SW 1271 (cell line): ENCODE data around the gene ANKRD13B.
"Not testable (repeated sequence)": the region's sequence is repeated elsewhere in the genome, so short reads cannot be mapped to it uniquely, and the experiment has no call there.

Source experiments
- DNase-seq, 2 experiments: peaks; one replicate each; lab custom pipeline; 2025; lab: John Stamatoyannopoulos, UW

ANKRD13B gene

GRCh38 chr17:29592850-29593551 lies at the start of gene ANKRD13B:
Gene ANKRD13B (plus strand): TSS chr17:29593132. CDS start chr17:29593622, 490 bp downstream.
- DNase-seq, result peak in 1 of 2 experiments; percentile 31

DNA sequence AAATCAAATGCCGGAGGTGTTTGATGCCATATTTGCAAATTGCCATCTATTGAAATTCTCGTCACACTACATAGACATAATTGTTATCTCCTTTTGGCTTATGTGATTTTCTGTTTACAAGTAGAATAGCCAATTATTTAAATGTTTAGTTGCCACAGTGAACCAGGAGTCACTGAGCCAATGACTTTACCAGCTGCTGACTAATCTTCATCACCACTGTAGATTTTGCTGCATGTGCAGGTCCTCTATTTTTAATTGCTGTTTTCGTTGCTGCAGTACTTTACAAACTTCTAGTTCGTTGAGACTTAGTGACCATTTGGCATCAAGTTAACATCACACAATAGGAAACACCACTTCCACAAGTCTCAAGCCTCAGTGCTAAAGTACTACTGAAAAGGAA lies 48.9 kb upstream of the ANKRD13B start:
- no peak for DNase-seq

DNA sequence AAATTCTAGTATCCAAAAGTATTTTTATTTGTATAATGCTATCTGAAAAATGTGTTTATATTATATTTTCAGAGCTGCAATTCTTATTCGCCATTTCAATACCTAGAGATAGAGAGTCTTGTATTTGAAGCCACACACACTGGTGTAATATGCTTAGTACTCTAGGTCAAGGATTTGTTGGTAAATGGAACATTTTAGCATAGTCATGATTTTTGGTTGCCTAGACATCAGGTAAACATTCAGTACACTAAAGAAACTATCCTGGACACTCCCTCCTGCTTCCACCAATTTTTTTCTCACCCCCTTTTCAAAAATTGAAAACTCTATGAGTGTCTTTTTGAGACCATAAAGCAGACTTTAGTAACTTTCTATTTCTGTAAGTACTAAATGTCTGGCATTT lies 46.8 kb upstream of the ANKRD13B start:
- DNase-seq, result no peak

GRCh38 chr17:29546830-29547229 lies 46.1 kb upstream of the ANKRD13B start:
- no peak for DNase-seq

DNA sequence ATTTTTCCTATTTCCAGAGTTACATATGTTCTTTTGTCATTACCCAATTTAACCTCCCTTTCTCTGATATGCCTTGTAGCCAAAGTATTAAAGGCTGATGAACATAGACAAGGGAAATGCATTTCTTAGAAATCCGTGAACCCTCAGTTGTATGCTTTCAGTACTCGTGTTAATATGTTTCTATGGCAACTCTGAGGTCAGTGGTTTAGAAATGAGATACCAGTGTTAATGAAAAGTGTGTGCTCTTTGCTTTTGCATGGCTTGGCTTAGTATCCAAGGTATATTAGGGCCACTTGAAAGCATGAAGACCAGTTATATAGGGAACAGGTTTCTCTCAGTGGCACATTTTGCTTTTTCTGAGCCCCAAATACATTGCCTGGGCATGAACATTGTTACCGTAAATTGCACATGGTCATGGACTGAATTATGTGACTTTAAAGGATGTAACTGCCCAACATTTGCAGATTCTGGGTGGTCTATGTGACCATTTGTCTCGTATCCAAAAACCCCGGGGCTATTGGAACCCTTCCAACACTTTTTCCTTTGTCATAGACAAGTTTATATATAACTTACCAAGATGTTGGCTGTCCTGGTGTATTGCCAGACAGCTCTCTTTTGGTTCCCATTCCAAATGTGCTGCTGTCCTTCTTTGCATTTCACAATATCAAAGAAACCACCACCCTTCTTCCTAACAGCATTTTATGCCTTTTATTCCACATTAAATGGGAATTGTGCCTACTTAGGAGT lies 43.6 kb upstream of the ANKRD13B start:
- no peak for DNase-seq

DNA sequence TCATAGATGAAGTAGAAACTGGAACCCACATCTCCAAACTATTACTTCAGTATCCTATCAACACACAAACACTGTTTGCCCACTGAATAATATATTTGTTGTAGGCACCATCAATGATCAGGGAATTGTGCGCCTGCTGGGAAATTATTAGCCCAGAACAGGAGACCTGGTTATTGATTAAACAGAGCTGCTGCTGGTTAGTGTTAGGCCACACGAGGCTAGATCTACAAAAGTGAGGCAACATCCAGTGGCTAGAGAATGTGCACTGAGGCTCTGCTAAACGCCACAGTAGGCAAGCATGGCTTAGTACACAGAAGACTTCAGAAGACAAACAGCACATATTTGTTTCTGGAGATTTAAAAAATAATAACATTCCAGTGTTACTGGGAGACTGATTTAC lies 37.1 kb upstream of the ANKRD13B start:
- no peak for DNase-seq

GRCh38 chr17:29557085-29557738 lies 35.7 kb upstream of the ANKRD13B start:
- DNase-seq, result no peak

DNA sequence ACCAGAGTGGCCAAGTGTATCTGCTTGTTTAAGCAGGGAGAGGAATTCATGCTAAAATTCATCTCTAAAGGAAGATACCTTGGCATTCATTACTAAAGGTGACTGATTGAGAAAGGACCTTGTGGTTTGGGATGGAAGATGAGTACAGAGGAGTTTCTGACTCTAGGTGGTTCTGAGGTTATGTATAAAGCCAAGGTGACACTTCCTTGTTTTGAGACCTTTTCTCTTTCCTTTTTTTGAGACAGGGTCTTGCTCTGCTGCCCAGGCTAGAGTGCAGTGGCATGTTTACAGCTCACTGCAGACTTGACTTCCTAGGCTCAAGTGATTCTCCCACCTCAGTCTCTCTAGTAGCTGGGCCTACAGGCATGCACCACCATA lies 35.2 kb upstream of the ANKRD13B start:
- DNase-seq, result no peak

DNA sequence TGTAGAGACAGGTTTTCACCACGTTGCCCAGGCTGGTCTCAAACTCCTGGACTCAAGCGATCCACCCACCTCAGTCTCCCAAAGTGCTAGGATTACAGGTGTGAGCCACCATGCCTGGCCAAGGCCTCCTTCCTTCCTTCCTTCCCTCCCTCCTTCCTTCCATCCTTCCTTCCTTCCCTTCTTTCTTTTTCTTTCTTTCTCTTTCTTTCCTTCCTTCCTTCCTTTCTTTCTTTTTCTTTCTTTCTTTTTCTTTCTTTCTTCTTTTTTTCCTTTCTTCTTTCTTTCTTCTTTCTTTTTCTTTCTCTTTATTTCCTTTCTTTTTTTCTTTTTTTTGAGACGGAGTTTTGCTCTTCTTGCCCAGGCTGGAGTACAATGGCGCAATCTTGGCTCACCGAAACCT lies 34.8 kb upstream of the ANKRD13B start:
- not testable (repeated sequence) for DNase-seq

GRCh38 chr17:29559640-29560039 lies 33.3 kb upstream of the ANKRD13B start:
- DNase-seq, result no peak

- DNase-seq, result no peak
These were observed 32.6 kb upstream of the ANKRD13B start for GRCh38 chr17:29560316-29560715.

- no peak for DNase-seq
These were observed 31.1 kb upstream of the ANKRD13B start for GRCh38 chr17:29561554-29562517.

DNA sequence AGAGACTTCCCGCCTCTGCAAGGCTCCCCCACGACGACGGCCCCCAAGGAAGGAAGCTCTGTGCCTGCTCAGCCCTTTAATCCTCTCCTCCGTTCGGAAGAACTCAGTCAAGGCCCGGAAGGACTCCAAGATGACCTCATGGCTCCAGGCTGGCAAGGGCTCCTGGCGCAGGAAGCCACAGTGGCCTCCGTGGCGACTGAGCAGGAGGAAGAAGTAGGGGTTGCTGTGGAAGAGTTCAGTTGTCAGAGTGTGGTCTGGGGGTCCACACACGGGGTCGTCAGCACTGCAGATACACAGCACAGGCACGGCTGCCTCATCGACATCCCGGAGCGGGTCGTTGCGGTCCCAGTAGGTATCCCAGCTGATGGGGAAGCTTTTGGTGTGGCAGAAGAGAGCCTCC lies 30.3 kb upstream of the ANKRD13B start:
- DNase-seq, result no peak

- no peak for DNase-seq
These were observed 29.1 kb upstream of the ANKRD13B start for GRCh38 chr17:29563816-29564215.

- peak in 1 of 2 experiments; percentile 73 for DNase-seq
These were observed 27.1 kb upstream of the ANKRD13B start for GRCh38 chr17:29565643-29566472.

DNA sequence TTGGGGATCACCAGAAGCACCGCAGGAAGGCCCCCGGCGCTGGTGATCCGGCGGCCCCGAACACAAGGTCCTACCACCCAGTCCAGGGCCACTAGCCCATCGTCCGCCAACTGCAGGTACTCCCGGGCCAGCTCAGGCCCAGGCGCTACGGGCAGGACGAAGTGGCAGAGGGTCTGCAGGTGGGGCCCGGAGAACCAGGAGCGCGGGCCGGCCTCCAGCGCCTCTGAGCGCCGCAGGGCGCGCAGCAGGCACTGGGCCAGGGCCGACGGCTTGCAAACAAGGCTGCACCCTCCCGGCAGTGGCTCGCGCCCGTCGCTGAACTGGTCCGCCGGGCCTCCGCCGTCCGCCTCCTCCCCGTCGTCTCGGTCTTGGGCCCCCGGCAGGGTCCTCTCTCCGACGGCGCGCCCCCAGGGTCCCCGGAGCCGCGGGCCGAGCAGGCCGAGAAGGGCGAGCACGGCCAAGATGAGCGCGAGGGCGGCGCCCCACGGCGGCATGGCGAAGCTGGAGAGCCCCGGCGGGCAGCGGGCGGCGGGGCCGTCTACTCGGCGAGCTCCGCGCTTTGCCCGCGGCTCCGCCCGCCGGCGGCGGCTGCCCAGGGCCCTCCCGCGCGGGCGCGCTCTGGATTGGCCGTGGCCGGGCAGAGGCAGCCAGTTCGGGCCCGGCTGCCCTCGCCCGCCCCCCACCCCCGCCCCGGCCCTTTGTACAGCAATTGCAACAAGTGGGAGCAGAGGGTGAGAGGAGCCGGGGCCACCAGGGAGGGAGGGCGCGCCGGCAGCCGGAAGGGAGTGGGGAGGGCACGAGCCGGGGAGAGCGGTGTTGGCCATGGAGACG lies 26.2 kb upstream of the ANKRD13B start, which contains the start of gene ABHD15:
TSS of gene ABHD15 (minus strand) at position 565 of the 831 bp plus-strand sequence. CDS start at position 494, 71 bp downstream.
- DNase-seq, result peak in 1 of 2 experiments; percentile 70

DNA sequence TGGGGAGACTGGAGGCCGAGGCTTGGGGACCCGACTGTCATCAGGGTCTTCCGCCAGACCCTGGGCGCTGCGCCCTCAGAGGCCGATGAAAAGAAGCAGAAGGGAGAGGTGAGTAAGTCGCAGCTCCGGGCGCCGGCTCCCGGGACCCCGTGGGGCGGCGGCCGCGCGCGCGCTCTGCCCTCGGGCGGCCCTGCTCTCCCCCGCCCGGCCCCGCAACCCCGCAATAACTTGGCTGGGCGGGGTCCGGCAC lies 25.7 kb upstream of the ANKRD13B start:
- no peak for DNase-seq

DNA sequence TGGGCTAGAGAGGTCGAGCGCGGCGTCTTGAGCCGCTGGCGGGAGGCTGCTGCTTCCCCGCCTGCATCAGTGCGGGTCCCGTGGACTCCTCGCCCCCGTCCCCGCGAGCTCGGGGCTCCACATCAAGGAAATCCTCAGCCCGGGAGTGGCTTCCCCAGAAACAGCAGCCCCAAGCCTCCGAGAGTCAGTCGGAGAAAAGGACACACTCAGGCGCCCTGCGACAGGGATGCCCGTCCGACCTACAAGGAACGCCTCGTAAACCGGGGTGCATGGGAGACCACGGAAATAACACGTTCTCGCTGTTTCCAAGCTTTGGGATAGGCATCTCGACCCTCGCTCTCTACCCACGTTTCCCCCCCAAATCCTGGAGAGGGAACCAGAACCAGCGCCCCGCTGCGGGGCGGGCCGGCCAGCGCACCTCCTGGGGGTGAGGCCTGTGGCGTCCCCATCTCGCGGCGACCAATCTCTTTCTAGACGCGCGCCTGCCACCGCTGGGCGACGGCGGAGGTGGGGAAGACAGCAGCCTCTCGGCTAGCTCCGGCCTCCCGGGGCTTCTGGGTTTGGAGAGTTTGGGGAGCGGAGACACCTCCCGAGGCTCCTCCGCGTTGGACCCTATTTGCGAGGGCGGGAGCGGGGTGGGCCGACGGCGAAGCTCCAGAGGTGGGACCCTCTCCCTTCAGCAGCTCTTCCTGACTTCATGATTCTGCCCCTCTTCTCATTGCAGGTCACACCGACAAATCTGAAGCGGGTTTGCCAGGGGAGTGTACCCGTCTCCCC lies 25.2 kb upstream of the ANKRD13B start:
- DNase-seq, result peak; percentile 46 to 81
